Spleen (tissue), 7 donors: ENCODE results near the gene TSKS.

Experiments used
- CTCF ChIP-seq, 11 experiments: fragments of 200-600 bp in 7 of 11; fragments of 450-650 bp in 4 of 11; sonication (generic) in 4 of 11; IDR thresholded peaks in 8 of 11; conservative IDR thresholded peaks in 3 of 11; 1 replicate in 7 of 11; 2 replicates in 4 of 11; pipeline versions ENCODE4 v1.4.0 to v1.8.0; 2016 to 2021; ENCODE audit warnings: antibody characterized with exemption in 11 of 11, inconsistent platforms in 4 of 11, mild to moderate bottlenecking in 1 of 11
- POLR2A ChIP-seq, 3 donors: fragments of 450-650 bp; IDR thresholded peaks; one replicate each; pipeline ENCODE4 v1.5.1; 2017; ENCODE audit warnings: antibody characterized with exemption in 3 of 3, mild to moderate bottlenecking in 1 of 3
- POLR2AphosphoS5 ChIP-seq, 3 donors: sonication (generic); formaldehyde crosslinking; IDR thresholded peaks; one replicate each; pipeline ENCODE4 v1.5.1; 2017; ENCODE audit warnings: antibody characterized with exemption in 3 of 3
- donor health status: DM: no; HTN: no; CAD: no; lungs with moderate emphysema.
- donor health status: DM: no; HTN: no; CAD: no.
- donor health status: DM: no; HTN: no; CAD: no.

DNA sequence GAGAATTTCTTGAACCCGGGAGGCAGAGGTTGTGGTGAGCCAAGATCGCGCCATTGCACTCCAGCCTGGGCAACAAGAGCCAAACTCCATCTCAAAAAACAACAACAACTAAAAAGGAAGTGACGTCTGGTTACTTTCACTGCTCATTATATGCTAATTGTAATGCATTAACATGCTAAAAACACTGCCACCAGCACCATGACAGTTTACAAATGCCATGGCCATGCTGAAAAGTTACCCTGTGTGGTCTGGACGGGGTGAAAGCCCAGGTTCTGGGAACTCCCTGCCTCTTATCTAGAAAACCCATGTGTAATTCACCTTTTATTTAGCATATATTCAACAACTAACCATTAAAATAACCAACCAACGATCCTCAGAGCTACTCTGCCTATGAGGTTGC, 44.1 kb downstream of the TSKS start:
- TF ChIP-seq POLR2A (IDR thresholded peaks at IDR 0.05) (no peak), CTCF (IDR thresholded peaks at IDR 0.05 in 8 of 11, conservative IDR thresholded peaks at IDR 0.05 in 3 of 11) (no peak), POLR2AphosphoS5 (IDR thresholded peaks at IDR 0.05) (no peak)
